ENCODE measurements around the gene KANSL3.

The KANSL3 gene

DNA sequence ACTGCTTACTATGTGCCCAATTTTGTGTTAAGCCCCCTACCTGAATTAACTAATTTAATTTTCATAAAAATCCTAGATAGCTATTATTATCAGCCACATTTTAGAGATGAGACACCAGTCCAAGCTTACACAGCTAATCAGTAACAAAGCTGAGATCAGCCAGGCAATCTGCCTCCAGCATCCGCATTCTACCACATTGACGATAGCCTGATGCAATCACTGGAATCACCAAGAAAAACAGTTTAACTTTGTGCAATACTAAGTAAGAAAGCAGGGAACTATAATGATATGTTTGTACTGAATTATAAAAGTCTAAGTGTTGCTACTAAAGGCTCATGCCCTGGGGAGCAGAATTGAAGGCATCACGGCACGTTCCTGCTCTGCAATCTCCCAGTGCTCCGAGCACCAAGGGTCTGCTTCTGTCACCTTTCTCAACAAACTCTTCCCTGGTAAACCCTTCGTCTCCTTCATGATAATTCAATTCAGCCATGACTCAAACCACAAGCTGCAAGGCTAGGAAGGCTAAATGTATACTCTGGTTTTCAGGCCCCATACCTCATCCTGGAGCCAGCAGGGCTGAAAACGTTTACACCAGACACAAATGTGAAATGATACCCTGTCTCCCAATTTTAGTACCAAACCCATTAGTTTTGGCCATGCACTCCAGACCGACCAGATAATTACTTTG is 19.4 kb downstream of the KANSL3 start:
- TF ChIP-seq, protein P1, sequence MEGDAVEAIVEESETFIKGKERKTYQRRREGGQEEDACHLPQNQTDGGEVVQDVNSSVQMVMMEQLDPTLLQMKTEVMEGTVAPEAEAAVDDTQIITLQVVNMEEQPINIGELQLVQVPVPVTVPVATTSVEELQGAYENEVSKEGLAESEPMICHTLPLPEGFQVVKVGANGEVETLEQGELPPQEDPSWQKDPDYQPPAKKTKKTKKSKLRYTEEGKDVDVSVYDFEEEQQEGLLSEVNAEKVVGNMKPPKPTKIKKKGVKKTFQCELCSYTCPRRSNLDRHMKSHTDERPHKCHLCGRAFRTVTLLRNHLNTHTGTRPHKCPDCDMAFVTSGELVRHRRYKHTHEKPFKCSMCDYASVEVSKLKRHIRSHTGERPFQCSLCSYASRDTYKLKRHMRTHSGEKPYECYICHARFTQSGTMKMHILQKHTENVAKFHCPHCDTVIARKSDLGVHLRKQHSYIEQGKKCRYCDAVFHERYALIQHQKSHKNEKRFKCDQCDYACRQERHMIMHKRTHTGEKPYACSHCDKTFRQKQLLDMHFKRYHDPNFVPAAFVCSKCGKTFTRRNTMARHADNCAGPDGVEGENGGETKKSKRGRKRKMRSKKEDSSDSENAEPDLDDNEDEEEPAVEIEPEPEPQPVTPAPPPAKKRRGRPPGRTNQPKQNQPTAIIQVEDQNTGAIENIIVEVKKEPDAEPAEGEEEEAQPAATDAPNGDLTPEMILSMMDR (IDR thresholded peaks at IDR 0.05; ENCODE audit: unreplicated experiment in 3 of 3) = no peak
- Mint-ChIP-seq H3K4me1 (no peaks in the 10 kb centered on the region), H3K36me3 (ENCODE audit: low read depth) (peaks cover 60% of the 10 kb centered on the region), H3K9me3 (no peaks in the 10 kb centered on the region), H3K27ac (no peak overlapping the region), H3K27me3 (ENCODE audit: low read depth) (no peaks in the 10 kb centered on the region), H3K4me3 (no peak overlapping the region)

DNA sequence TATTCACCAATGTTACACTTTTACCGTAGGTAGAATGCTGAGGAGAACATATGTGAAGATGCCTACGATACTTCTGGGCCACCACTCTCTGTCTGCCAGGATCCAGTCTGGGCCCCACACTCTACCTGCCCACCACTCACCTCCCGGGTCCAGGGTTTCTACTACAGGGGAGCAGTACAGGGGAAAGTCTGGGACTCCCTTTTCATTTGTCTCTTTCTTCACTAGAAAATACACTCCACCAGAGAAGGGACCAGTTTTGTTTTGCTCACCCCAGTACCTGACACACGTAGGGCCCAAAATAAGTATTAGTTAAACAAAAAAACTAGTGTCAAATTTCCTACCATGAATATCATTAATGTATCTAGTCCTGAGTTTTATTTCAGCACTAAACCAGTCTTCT is 21.1 kb downstream of the KANSL3 start:
- no peak overlapping the region for H3K4me3 Mint-ChIP-seq
- H3K36me3 Mint-ChIP-seq (ENCODE audit: low read depth) = peaks cover 60% of the 10 kb centered on the region
- no peak overlapping the region for H3K27ac Mint-ChIP-seq
- no peaks in the 10 kb centered on the region for H3K9me3 Mint-ChIP-seq
- H3K4me1 Mint-ChIP-seq = no peaks in the 10 kb centered on the region
- no peaks in the 10 kb centered on the region for H3K27me3 Mint-ChIP-seq (ENCODE audit: low read depth)
- TF ChIP-seq, protein P1 (IDR thresholded peaks at IDR 0.05; ENCODE audit: unreplicated experiment in 3 of 3) = no peak

DNA sequence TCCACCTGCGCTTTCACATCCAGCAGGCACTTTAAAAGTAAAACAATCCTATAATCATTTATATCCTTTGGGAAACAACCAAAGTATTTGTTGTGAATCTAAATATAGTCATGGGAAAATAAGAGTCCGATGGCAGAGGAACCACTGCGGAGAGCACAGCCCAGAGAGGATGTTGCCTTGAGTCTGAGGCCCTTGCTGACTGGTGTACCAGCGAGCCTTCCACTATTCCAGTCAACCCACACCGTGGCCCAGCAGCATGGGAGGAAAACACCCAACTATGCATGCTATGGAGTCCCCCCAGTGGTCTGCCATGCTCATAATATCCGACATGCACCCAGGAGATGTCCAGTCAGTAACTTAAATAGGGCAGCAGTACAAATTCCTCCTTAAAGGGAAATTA is 21.6 kb downstream of the KANSL3 start:
- TF ChIP-seq, protein P1 (IDR thresholded peaks at IDR 0.05; ENCODE audit: unreplicated experiment in 3 of 3) = no peak
- Mint-ChIP-seq H3K27me3 (ENCODE audit: low read depth) (no peaks in the 10 kb centered on the region), H3K4me3 (no peak overlapping the region), H3K27ac (no peak overlapping the region), H3K9me3 (no peaks in the 10 kb centered on the region), H3K4me1 (no peaks in the 10 kb centered on the region), H3K36me3 (ENCODE audit: low read depth) (peaks cover 65% of the 10 kb centered on the region)

DNA sequence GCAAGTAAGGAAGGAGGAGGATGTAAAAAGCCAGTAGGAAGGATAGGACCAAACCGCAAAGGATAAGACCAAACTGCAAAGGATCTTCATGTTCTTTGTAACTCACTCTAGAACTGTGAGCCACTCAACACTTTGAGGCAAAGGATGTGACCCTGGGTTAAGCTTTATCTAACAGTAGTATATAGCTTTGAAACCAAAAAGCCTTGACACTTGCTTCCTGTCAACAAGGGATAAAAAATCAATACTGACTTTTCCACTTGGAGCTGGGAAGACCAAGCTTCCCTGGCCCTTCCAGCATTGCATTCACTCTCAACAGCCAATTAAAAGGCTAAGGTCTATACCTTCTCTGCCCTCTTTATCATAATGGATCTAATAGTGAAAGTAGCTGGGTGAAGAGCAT is 22.0 kb downstream of the KANSL3 start:
- no peak overlapping the region for H3K4me3 Mint-ChIP-seq
- H3K27ac Mint-ChIP-seq = no peak overlapping the region
- no peaks in the 10 kb centered on the region for H3K27me3 Mint-ChIP-seq (ENCODE audit: low read depth)
- no peaks in the 10 kb centered on the region for H3K4me1 Mint-ChIP-seq
- no peaks in the 10 kb centered on the region for H3K9me3 Mint-ChIP-seq
- peaks cover 69% of the 10 kb centered on the region for H3K36me3 Mint-ChIP-seq (ENCODE audit: low read depth)
- TF ChIP-seq, protein P1 (IDR thresholded peaks at IDR 0.05; ENCODE audit: unreplicated experiment in 3 of 3) = no peak

DNA sequence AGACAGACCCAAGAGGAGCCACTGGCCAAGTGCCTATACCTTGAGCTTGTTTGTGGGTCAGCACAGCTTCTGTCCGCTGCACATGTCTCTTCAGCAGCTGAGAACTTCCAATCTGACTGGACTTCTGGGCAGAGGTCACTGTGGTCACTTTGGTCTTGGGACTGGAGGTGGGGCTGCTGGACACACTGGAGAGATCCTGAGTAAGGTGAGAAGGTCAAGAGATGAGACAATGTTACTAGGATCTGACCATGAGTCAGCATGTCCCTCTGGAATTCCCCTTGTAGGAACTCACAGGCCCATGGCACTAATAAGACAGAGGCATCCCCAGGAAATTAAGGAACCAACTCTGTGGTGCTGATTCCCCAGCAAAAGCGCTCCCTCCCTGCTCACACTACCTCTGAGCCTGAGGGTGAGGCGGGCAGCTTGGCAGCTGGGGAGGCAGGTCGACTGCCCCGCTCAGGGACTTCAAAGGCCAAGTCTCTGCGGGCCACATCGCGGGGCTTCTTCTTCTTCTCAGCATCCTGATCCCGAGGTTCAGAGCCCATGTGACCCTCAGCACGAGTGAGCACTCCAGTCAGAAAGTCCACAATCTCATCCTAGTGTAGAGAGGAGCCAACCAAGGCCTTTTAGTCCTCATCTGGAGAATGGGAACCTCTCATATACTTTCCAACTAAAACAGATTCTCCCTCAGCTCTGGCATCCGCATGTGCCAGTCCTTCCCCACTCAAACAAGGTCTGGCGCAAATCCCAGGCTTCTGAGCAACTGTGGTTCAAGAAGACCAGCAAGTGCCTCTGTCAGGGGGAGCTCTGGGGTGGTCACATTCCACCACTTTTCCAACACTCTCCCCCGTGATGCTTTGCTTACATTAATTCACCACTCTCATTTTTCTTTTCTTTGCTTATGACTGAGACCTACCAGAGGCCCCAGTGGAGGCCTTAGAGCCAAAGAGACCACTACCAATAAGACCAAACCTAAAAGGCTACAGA is 29.4 kb downstream of the KANSL3 start:
- H3K27me3 Mint-ChIP-seq (ENCODE audit: low read depth) = no peaks in the 10 kb centered on the region
- H3K4me3 Mint-ChIP-seq = no peak overlapping the region
- TF ChIP-seq, protein P1 (IDR thresholded peaks at IDR 0.05; ENCODE audit: unreplicated experiment in 3 of 3) = no peak
- H3K4me1 Mint-ChIP-seq = no peaks in the 10 kb centered on the region
- H3K9me3 Mint-ChIP-seq = no peaks in the 10 kb centered on the region
- H3K27ac Mint-ChIP-seq = no peak overlapping the region
- H3K36me3 Mint-ChIP-seq (ENCODE audit: low read depth) = peaks cover 89% of the 10 kb centered on the region

Measured in nephron (organoid).